GM10266 (cell line): Measurements from ENCODE around the gene FAM193A.
A peak's percentile ranks its signal among the peaks of the same experiment; 100 is the strongest.
"Not testable (repeated sequence)": the region's sequence is repeated elsewhere in the genome, so short reads cannot be mapped to it uniquely, and the experiment has no call there.

ENCODE experiments used
- DNase-seq: peaks from one replicate; pipeline ENCODE4 v3.0.0; 2012; ENCODE audit errors: extremely low spot score
- CTCF ChIP-seq: IDR thresholded peaks from 2 replicates; pipeline ENCODE4 v1.5.1; 2012; ENCODE audit warnings: mild to moderate bottlenecking, low read depth; ENCODE audit not compliant: control insufficient read depth, insufficient read depth; ENCODE audit errors: missing control alignments

Gene FAM193A

DNA sequence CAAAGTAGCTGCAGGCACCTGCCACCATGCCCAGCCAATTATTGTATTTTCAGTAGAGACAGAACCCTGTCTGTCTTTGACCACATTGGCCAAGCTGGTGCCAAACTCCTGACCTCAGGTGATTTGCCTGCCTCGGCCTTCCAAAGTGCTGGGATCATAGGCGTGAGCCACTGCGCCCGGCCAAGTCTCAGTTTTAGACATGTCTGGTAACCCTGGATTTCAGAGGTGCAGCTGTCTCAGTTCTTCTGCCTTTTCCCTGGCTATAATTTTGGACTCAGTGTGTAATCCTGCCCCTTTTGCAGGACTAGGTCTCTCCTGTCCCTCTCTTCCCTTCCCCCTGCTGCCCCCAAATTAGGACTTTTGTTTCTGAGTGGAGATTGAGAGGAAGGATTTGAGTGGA lies 46.6 kb downstream of the FAM193A start:
- DNase-seq, result no peak
- no peak for TF ChIP-seq CTCF

DNA sequence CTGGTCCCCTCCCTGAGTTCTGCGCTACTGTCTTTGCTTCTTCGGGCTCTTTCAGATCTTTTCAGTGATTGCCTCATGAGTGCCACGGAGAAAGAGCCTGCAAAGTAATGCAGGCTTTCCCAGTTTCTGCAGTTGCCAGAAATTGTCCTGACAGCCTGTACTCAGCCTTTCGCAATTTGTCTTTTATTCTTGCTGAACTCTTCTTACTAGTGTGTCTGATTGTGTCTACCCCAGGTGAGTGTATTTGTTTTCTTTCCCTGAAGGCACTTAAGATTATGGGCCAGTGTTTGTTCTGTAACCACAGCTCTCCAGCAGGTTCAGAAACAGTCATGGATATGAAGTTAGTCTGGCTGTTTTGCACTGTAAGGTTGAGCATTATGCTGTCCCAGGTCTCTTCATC lies 47.1 kb downstream of the FAM193A start:
- no peak for TF ChIP-seq CTCF

DNA sequence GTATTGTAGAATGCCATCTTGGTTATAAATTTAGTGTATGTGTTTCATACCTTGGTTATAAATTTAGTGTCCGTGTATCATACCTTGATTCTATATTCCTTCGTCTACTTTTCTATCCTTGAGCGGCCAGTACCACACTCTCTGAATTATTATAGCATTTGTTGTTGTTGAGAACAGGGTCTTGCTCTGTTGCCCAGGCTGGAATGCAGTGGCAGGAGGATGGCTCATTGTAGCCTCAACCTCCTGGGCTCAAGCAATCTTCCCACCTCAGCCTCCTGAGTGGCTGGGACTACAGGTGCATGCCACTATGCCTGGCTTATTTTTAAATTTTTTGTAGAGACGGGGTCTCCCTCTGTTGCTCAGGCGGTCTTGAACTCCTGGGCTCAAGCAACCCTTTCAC lies 50.1 kb downstream of the FAM193A start:
- no peak for DNase-seq
- TF ChIP-seq CTCF, result no peak

More for the DNA sequence above, 47.1 kb downstream of the FAM193A start:
- DNase-seq, result no peak

GRCh38 chr4:2587213-2587823 lies 50.9 kb downstream of the FAM193A start:
- no peak for TF ChIP-seq CTCF
- DNase-seq, result no peak

- DNase-seq, result no peak
- TF ChIP-seq CTCF, result no peak
These were observed 51.8 kb downstream of the FAM193A start for GRCh38 chr4:2588259-2588658.

- TF ChIP-seq CTCF, result no peak
- DNase-seq, result peak; percentile 15
These were observed 54.7 kb downstream of the FAM193A start for GRCh38 chr4:2591189-2591588.

GRCh38 chr4:2592014-2592413 lies 55.6 kb downstream of the FAM193A start:
- not testable (repeated sequence) for DNase-seq

DNA sequence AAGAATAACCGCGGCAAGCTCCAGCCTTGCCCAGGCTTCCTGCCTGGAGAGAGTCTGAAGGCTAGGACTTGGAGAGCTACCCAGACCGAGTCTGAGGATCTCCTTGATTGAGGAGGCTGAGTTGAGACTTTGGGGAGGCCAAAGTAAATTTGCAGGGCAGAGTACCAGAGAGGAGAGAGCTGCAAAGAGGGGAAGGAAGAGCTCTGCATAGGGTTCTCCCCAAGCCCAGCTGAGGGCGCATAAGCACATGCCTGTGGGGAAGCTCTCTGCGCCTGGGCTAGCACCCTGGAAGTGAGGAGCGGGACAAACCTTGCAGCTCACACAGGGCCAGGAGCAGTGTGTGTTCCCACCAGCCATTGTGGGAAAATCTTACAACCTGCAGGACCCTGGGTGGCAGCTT lies 56.1 kb downstream of the FAM193A start:
- no peak for DNase-seq
- TF ChIP-seq CTCF, result no peak
